AG04449 (cell line): ENCODE results near the gene MEGF11.

ENCODE experiments used
- CTCF ChIA-PET: fragments of 350-600 bp; formaldehyde crosslinking; extraction: SDS; loops from one replicate; lab custom pipeline; 2021; ENCODE audit warnings: antibody characterized with exemption; lab: Yijun Ruan, JAX
- POLR2A ChIA-PET: fragments of 400-600, 350-600 bp; formaldehyde crosslinking; extraction: SDS; loops from one replicate; lab custom pipeline; 2020; ENCODE audit warnings: antibody characterized with exemption, inconsistent platforms; lab: Yijun Ruan, JAX
- DNase-seq: peaks from one replicate; pipeline ENCODE4 v3.0.0-alpha.2; 2010; ENCODE audit warnings: low read depth, low spot score
- H3K4me3 ChIP-seq: 2 replicates; pipeline ENCODE4 v1.5.1; 2011; ENCODE audit warnings: low read depth, mild to moderate bottlenecking, control low read depth, low read length
- CTCF ChIP-seq: IDR thresholded peaks from one replicate; pipeline ENCODE4 v1.5.1; 2011; ENCODE audit warnings: mild to moderate bottlenecking, moderate library complexity, low read length, control low read depth, inconsistent platforms; ENCODE audit not compliant: insufficient read depth; ENCODE audit errors: missing control alignments

MEGF11 gene

GRCh38 chr15:66045542-66045941 lies 208.0 kb downstream of the MEGF11 start:
- ChIA-PET CTCF (interaction anchor here (1.5 kb wide), 1 partner anchor 14 kb away, joined by 5 read pairs; no protein-coding TSS in a partner anchor), POLR2A (no interaction called here)
- H3K4me3 ChIP-seq = no peak overlapping the region
- no peak for DNase-seq
- TF ChIP-seq CTCF = no peak

- TF ChIP-seq CTCF = no peak
- H3K4me3 ChIP-seq = no peak overlapping the region
- ChIA-PET CTCF (interaction anchor here (1.5 kb wide), 1 partner anchor 13 kb away, joined by 5 read pairs; no protein-coding TSS in a partner anchor), POLR2A (no interaction called here)
- no peak for DNase-seq
Observed at GRCh38 chr15:66044837-66045236, 208.7 kb downstream of the MEGF11 start.

- no peak for TF ChIP-seq CTCF
- ChIA-PET POLR2A (no interaction called here), CTCF (no interaction called here)
- no peak overlapping the region for H3K4me3 ChIP-seq
- no peak for DNase-seq
Observed at GRCh38 chr15:66043264-66043663, 210.3 kb downstream of the MEGF11 start.

- no peak overlapping the region for H3K4me3 ChIP-seq
- ChIA-PET CTCF (no interaction called here), POLR2A (no interaction called here)
- DNase-seq = no peak
- TF ChIP-seq CTCF = no peak
Observed at GRCh38 chr15:66042624-66043023, 210.9 kb downstream of the MEGF11 start.

GRCh38 chr15:66041276-66041675 lies 212.3 kb downstream of the MEGF11 start:
- TF ChIP-seq CTCF = no peak
- no peak for DNase-seq
- no peak overlapping the region for H3K4me3 ChIP-seq
- POLR2A ChIA-PET = no interaction called here
- CTCF ChIA-PET = no interaction called here

- DNase-seq = no peak
- H3K4me3 ChIP-seq = no peak overlapping the region
- POLR2A ChIA-PET = no interaction called here
- TF ChIP-seq CTCF = no peak
- CTCF ChIA-PET = no interaction called here
Observed at GRCh38 chr15:66040211-66040892, 213.2 kb downstream of the MEGF11 start.
